ENCODE measurements around the gene TUBGCP3. TPM values are rescaled to one million over a fixed set of nuclear protein-coding genes. Genes with fewer than 3 reads are reported as not detected.

Gene TUBGCP3
- total and polyA plus RNA-seq, 9 of the 15 experiments (the other 6 are each of a cell fraction or from before 2014, with no cell fraction given), result 3.0 to 24.8 (median 15.2) TPM

DNA sequence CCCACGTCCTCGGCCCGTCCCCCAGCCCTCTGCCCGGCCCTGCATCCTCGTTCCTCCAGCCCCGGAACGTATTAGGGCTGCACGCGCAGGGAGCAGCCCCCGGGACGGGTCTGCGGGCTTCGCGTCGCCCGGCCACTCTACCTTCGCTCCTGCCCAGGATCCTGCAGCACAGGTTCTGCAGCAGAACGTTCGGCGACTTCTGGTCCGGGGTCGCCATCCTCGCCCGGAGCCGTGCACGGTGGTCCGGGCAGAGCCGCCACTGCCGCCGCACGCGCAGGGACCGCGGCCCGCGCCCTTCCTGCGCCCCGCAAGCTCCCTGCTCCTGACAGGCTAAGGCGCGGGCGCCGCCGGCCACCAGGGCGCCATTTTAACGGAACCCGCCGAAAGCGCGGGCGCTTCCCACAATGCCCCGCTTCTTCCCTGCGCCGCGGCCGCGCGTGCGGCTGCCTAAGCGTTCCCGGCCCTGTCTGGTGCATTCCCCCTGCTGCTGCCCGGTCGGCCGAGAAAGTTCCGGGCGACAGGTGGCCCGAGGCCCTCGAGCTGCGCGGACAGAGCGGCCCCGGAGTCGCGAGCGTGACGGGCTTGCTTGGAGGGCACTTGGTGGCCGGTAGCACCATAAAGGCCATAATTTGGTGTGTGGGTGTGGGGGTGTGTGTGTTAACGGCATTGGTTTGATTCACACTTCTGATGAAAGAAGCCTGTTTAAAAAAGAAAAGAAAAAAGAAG is at the start of gene TUBGCP3 (continued):
- TF ChIP-seq PATZ1 (CRISPR knock-in tag; IDR thresholded peaks at IDR 0.05; ENCODE audit: borderline replicate concordance) (no peak), ZBTB8A (IDR thresholded peaks at IDR 0.05; ENCODE audit: partially characterized antibody) (no peak), MLLT1 (IDR thresholded peaks at IDR 0.05) (no peak), GMEB1 (CRISPR knock-in tag; IDR thresholded peaks at IDR 0.05) (peak; percentile 85), MBD2 (IDR thresholded peaks at IDR 0.05; ENCODE audit: borderline replicate concordance, low read depth) (0 out of 2 replicates have a peak, but pooled peaks have one; percentile 32), KDM5B (IDR thresholded peaks at IDR 0.05; ENCODE audit: insufficient replicate concordance, low read depth, low read length) (peak; percentile 89), XRCC5 (IDR thresholded peaks at IDR 0.05; ENCODE audit: low read depth, low read length) (no peak), KLF1 (tag; IDR thresholded peaks at IDR 0.05) (no peak), ZKSCAN1 (IDR thresholded peaks at IDR 0.05; ENCODE audit: low read depth, low read length) (0 out of 2 replicates have a peak, but pooled peaks have one; percentile 37), ZNF717 (CRISPR knock-in tag; IDR thresholded peaks at IDR 0.05) (no peak), THRA (IDR thresholded peaks at IDR 0.05) (no peak), FOXK2 (conservative IDR thresholded peaks at IDR 0.05 in 1 of 2, IDR thresholded peaks at IDR 0.05 in 1 of 2; ENCODE audit: low read depth in 2 of 2) (no peak), ZBTB17 (CRISPR knock-in tag; IDR thresholded peaks at IDR 0.05) (0 out of 2 replicates have a peak, but pooled peaks have one; percentile 49), HNRNPLL (IDR thresholded peaks at IDR 0.05; ENCODE audit: low read depth, low read length, poor library complexity, severe bottlenecking) (peak; percentile 46), ZNF449 (CRISPR knock-in tag; IDR thresholded peaks at IDR 0.05) (no peak), RAD21 (CRISPR knock-in tag; conservative IDR thresholded peaks at IDR 0.05 in 1 of 2, IDR thresholded peaks at IDR 0.05 in 1 of 2) (0 out of 4 replicates have a peak, but pooled peaks of 1 of the 2 experiments have one; percentile 11), MCM3 (IDR thresholded peaks at IDR 0.05) (no peak), EP400 (IDR thresholded peaks at IDR 0.05) (peak; percentile 73; the same call in 1 of the 2 replicates), E2F3 (CRISPR knock-in tag; IDR thresholded peaks at IDR 0.05) (peak; percentile 90), TCF3 (CRISPR knock-in tag; IDR thresholded peaks at IDR 0.05) (no peak; the same call in 1 of the 2 replicates)
